HG03139 (cell line): Measurements from ENCODE around the gene PATZ1.
A peak's percentile ranks its signal among the peaks of the same experiment; 100 is the strongest.
"Not testable (repeated sequence)": the region's sequence is repeated elsewhere in the genome, so short reads cannot be mapped to it uniquely, and the experiment has no call there.

ENCODE experiments used
- ATAC-seq: cut with Tn5 transposase; IDR thresholded peaks from one replicate; pipeline ENCODE4 v1.9.1; 2021; ENCODE audit not compliant: unreplicated experiment

The PATZ1 gene

GRCh38 chr22:31314220-31314619 lies 31.9 kb downstream of the PATZ1 start:
- ATAC-seq, result not testable (repeated sequence)

GRCh38 chr22:31313366-31314147 lies 32.6 kb downstream of the PATZ1 start:
- no peak for ATAC-seq

GRCh38 chr22:31308181-31308580 lies 38.0 kb downstream of the PATZ1 start:
- ATAC-seq, result no peak

- no peak for ATAC-seq
These were observed 41.0 kb downstream of the PATZ1 start for GRCh38 chr22:31305194-31305593.

GRCh38 chr22:31302537-31302936 lies 43.6 kb downstream of the PATZ1 start:
- no peak for ATAC-seq

GRCh38 chr22:31302006-31302405 lies 44.1 kb downstream of the PATZ1 start:
- ATAC-seq, result no peak

GRCh38 chr22:31300896-31301295 lies 45.2 kb downstream of the PATZ1 start:
- no peak for ATAC-seq

GRCh38 chr22:31295831-31296657 lies 50.1 kb downstream of the PATZ1 start:
- no peak for ATAC-seq

- no peak for ATAC-seq
These were observed 50.8 kb downstream of the PATZ1 start for GRCh38 chr22:31295360-31295759.

GRCh38 chr22:31292236-31292989 lies 53.7 kb downstream of the PATZ1 start, which contains the start of gene PIK3IP1:
Gene PIK3IP1, minus strand, starts transcription at chr22:31292488. Its CDS starts 144 bp downstream, at chr22:31292344.
- no peak for ATAC-seq

GRCh38 chr22:31291481-31292235 lies 54.5 kb downstream of the PATZ1 start:
- ATAC-seq, result no peak

GRCh38 chr22:31290494-31291471 lies 55.4 kb downstream of the PATZ1 start:
- peak; percentile 93 for ATAC-seq

GRCh38 chr22:31289344-31289743 lies 56.8 kb downstream of the PATZ1 start:
- no peak for ATAC-seq

- no peak for ATAC-seq
These were observed 57.5 kb downstream of the PATZ1 start for GRCh38 chr22:31288496-31289240.

GRCh38 chr22:31287818-31288495 lies 58.2 kb downstream of the PATZ1 start:
- ATAC-seq, result no peak

- no peak for ATAC-seq
These were observed 59.5 kb downstream of the PATZ1 start for GRCh38 chr22:31286360-31287255.
